ENCODE measurements around the gene ATAD3A. TPM values are rescaled to one million over a fixed set of nuclear protein-coding genes. Genes with fewer than 3 reads are reported as not detected.

Gene ATAD3A
- total RNA-seq, 1 experiment from 2014 or later: 71.2 TPM

GRCh38 chr1:1574721-1575537, 63.0 kb downstream of the ATAD3A start, which contains the start of gene SSU72:
TSS of gene SSU72 (minus strand) at chr1:1574863. CDS start at chr1:1574557, 306 bp downstream.
- peaks cover 7% of the 10 kb centered on the region for H3K36me3 Mint-ChIP-seq
- H3K27ac Mint-ChIP-seq: peak within 1 kb of the TSS; percentile 99
- 0 out of 2 replicates have a peak, but pooled peaks cover 4% of the 10 kb centered on the region for H3K27me3 Mint-ChIP-seq (ENCODE audit: low read depth)
- peak within 1 kb of the TSS; percentile 98 for H3K4me3 Mint-ChIP-seq
- ATAC-seq: peak; percentile 75
- no peaks in the 10 kb centered on the region for H3K9me3 Mint-ChIP-seq
- ChIA-PET POLR2A (no interaction called here), CTCF (interaction anchor here (0.7 to 1.1 kb wide), 2 partner anchors 11 to 16 kb away, joined by 3 to 4 read pairs; no protein-coding TSS in a partner anchor)
- peak; percentile 92 for DNase-seq (ENCODE audit: low spot score)
- H3K4me1 Mint-ChIP-seq: peaks cover 15% of the 10 kb centered on the region
- TF ChIP-seq MLX (CRISPR knock-in tag; IDR thresholded peaks at IDR 0.05) (no peak), CTCF (IDR thresholded peaks at IDR 0.05) (no peak), STAT6 (CRISPR knock-in tag; conservative IDR thresholded peaks at IDR 0.05; ENCODE audit: low read depth) (no peak), NFYB (CRISPR knock-in tag; conservative IDR thresholded peaks at IDR 0.05; ENCODE audit: low read depth) (no peak), CREB1 (CRISPR knock-in tag; IDR thresholded peaks at IDR 0.05) (peak; percentile 95), AFF4 (CRISPR knock-in tag; IDR thresholded peaks at IDR 0.05; ENCODE audit: borderline replicate concordance) (no peak), E2F1 (CRISPR knock-in tag; IDR thresholded peaks at IDR 0.05) (no peak), TCF7 (CRISPR knock-in tag; IDR thresholded peaks at IDR 0.05; ENCODE audit: low read depth) (no peak), E2F4 (CRISPR knock-in tag; IDR thresholded peaks at IDR 0.05; ENCODE audit: borderline replicate concordance, low read depth) (no peak), SP1 (CRISPR knock-in tag; conservative IDR thresholded peaks at IDR 0.05) (peak; percentile 87), NFE2L1 (CRISPR knock-in tag; IDR thresholded peaks at IDR 0.05) (0 out of 2 replicates have a peak, but pooled peaks have one; percentile 25), SOX15 (CRISPR knock-in tag; IDR thresholded peaks at IDR 0.05) (no peak), SMAD3 (CRISPR knock-in tag; IDR thresholded peaks at IDR 0.05; ENCODE audit: borderline replicate concordance) (peak; percentile 37; the same call in 1 of the 2 replicates), HMGXB4 (CRISPR knock-in tag; IDR thresholded peaks at IDR 0.05) (no peak), JAZF1 (CRISPR knock-in tag; IDR thresholded peaks at IDR 0.05) (no peak), ATF1 (CRISPR knock-in tag; IDR thresholded peaks at IDR 0.05) (peak; percentile 62; the same call in 1 of the 2 replicates), ATF2 (CRISPR knock-in tag; IDR thresholded peaks at IDR 0.05; ENCODE audit: borderline replicate concordance, low read depth) (no peak), ZNF512 (CRISPR knock-in tag; IDR thresholded peaks at IDR 0.05; ENCODE audit: borderline replicate concordance) (no peak), TEAD1 (CRISPR knock-in tag; IDR thresholded peaks at IDR 0.05) (peak; percentile 25)
